Measurements from ENCODE around the gene TMEM132C. TPM values are rescaled to one million over a fixed set of nuclear protein-coding genes. Genes with fewer than 3 reads are reported as not detected.

TMEM132C gene
- polyA plus RNA-seq, 12 donors, result 0.84 to 35.0 (median 1.8) TPM; not detected in 2

DNA sequence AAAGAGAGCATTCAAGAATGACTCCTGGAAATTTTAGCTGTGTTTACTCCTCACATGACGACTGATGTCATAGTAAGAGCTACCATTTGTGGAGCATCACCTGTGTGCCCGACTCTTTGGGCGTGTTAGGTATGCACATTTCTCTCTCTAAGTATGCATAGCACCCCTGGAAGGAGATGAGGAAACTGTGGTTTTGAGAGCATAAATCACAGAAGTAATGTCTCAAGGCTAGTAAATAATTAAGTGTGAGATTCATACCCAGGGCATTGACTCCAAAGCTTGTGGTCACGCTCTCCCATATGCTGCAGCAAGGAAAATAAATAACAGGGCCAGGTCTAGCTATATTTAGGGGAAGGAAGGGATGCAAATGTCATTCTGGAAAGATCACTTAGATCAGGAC, 340.7 kb downstream of the TMEM132C start:
- no peak for DNase-seq

DNA sequence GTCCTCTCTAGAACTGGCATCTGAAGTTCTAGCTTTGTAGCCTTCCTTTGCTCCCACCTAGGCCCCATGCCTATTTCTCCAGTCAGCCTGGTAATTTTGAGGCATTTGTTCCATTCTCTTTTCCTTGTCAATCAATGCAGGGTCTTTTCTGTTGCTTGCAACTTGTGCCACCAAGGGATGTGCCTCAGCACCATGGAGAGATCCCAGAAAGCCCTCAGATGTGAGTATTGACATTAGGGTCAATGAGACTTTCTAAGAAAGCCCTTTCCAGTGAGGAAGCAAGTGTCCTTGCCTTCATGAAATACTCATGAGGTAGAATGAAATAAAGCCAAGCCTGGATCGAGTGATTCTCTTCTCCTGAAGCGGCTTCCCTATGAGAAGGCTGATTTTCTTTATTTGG, 342.9 kb downstream of the TMEM132C start:
- no peak for DNase-seq

DNA sequence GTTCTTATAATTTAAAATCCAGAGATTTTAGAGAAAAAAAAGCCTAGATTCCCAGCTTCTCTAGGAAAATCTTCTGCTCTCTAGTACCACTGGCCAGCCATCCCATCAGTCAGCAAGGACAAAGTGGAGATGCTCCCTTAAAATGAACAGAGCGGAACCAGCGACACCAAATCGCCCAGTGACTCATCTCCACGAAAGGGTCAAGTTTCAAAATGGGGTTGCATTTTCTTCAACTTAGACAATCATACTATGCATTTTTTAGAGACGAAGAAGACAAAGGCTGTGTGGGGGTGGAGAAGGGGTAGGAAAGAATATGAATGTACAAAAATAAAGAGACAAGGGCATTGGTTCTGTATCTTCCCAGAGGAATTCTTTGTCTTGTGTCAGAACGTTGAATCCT, 344.8 kb downstream of the TMEM132C start:
- no peak for DNase-seq

DNA sequence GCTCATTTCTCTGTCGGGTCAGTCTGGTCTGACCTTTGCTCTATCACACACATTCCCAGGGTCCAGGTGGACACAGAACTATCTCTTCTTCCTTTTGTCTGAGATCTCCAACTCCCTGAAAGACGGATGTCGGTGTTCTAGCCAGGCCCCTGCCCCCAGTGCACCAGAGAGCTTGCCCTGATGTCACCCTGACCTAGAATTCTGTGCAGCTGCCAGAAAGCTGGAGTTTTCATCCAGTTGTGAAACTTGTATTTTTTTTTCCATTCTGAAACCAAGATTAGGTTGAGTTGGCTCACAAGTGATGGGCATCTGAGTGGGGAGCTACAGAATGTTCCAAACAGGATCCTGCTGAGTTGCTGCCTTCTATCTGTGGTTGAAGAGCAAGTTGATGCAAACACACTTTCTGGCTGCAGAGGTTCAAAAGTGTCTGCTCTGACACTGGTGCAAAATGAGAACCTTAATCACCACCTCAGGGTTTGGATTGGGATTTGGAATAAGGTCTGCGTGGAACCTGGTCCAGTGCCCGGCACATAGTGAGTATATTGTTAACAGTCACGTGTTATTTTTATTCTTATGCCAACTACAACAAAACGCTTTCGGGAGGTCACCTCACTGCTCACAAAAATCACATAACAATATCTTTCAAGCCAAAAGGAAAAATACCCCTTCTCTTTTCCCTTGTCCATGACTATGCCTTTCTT, 345.3 kb downstream of the TMEM132C start:
- no peak for DNase-seq

DNA sequence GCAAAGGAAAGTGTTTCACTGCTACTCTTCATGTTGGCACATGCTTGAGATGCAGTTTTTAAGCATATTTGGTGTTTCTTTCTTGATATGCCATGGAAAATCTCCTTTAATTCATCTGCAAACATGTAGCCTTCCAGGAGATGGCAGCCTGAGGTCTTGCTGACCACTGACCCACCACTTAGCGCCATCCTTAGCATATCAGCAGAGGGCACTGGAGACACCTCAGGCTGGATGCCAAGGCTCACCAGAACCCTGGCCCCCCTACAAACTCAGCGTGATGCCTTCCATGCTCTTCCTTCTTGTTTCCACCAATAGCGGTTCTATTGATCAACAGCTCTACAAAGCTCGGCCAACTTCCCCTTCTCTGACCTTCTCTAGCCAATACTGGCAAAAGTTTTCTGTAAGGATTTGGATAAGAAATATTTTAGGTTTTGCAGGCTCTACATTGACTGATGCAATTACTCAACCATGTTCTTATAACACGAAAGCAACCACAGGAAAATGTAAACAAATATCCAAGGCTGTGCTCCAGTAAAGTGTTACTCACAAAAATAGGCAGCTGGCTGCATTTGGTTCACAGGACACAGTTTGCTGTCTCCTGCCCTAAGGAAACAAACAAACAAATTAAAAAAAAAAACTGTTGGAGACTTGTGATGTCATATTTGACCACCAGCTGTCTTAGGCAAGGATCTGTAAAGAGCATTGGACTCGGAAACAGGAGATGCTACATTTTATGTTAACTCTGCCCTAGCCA, 347.0 kb downstream of the TMEM132C start:
- no peak for DNase-seq

- no peak for DNase-seq
These were observed 350.4 kb downstream of the TMEM132C start for GRCh38 chr12:128617304-128617833.

GRCh38 chr12:128619263-128619662, 352.3 kb downstream of the TMEM132C start:
- DNase-seq, result no peak

DNA sequence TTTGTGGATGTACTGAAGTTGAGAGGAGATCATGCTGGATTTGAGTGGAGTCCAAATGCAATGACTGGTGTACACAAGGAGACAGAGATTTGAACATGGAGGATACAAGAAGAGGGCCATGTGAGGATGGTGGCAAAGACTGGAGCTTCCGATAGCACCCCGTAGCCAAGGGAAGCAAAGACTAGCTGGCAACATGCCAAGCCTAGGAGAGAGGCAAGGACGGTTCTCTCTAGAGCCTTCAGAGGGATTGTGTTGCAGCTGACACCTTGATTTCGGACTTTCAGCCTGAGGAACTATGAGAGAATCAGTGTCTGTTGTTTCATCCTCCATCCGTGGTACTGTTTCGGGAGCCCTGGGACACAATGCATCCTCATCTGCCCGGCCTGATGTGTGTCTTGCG, 354.3 kb downstream of the TMEM132C start:
- no peak for DNase-seq

- no peak for DNase-seq
These were observed 356.8 kb downstream of the TMEM132C start for GRCh38 chr12:128623748-128624147.

DNA sequence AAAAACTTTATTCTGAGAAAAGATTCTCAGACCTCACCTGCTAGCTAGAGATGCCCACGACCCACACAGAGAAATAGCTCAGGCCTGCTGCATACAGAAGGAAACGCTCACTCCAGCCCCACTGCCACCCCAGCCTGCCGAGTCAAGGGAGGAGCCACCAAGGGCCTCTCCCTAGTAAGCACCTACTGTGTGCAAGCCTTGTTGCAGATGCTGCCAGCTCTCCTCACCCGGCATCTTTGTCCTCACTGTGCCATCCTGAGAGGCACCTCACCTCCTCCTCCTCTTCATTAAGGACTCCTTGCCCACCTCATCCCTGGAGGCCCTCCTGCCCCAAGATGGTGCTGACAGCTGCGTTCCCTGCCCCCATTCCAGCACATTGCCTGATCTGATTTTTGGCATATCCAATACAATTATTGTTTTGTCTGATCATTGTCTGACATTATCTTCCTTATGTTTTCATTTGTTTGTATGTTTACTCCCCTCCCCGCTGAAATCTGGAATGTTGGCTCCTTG, 359.9 kb downstream of the TMEM132C start:
- no peak for DNase-seq

- no peak for DNase-seq
These were observed 360.7 kb downstream of the TMEM132C start for GRCh38 chr12:128627659-128628058.

DNA sequence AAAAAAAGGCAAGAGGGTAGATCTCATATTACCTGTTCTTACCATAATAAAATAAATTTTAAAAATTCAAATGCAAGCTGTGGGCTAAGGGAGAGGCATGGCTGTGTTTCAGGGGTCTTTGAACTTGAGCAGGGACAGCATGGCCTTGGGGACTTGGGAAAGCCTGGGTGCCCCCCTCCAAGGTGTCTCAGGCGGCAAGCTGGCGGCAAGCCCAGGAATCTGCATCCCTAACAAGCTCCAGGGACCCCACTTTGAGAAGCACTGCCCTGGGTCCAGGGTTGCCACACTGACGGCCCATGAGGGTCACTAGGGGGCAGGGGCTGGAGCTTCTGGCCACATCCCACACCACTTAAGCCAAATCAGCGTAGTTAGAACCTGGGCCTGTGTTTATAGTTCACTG, 363.0 kb downstream of the TMEM132C start:
- no peak for DNase-seq

- no peak for DNase-seq
These were observed 371.0 kb downstream of the TMEM132C start for GRCh38 chr12:128637642-128638606.

- no peak for DNase-seq
These were observed 372.1 kb downstream of the TMEM132C start for GRCh38 chr12:128639089-128639488.

DNA sequence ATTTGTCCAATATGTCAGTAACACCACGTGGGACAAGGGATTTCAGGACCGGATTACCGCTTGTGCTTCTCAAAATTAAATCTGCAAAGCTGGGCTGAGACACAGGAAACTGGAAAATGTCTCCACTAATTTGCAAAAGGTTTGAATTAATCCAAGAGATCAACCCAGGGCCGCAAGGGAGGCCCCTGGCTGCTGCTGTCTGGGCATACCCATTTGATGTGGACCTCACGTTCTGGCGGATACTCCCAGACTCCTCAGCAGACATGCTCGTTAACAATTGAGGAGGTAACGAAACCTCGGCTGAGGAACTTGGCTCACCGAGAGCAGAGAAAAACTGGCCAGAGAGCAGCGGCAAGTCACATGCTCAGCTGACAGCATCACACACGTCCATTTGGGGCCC, 376.2 kb downstream of the TMEM132C start:
- peak; percentile 43 for DNase-seq

- no peak for DNase-seq
These were observed 377.8 kb downstream of the TMEM132C start for GRCh38 chr12:128644664-128645296.

- no peak for DNase-seq
These were observed 382.9 kb downstream of the TMEM132C start for GRCh38 chr12:128649902-128650301.

- DNase-seq, result no peak
These were observed 385.3 kb downstream of the TMEM132C start for GRCh38 chr12:128652136-128652751.

- DNase-seq, result no peak
These were observed 387.5 kb downstream of the TMEM132C start for GRCh38 chr12:128654468-128654867.

DNA sequence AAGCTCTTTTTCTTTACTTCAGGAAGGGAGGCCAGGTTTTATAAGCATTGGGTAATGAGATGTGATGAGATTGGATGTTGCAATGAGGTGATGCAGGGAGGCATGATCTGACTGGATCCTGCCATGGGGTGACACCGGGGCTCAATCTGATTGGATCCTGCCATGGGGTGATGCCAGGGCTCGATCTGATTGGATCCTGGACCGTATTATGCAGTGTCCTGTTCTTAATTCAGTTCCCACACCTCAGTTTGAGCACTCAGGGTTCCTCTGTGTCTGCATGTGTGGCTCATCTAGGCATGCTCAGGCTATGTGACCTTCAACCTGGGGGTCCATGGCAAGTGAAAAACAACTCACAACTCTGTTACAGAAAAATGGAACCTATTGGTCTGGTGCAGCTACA, 390.4 kb downstream of the TMEM132C start:
- DNase-seq, result no peak
